ENCODE data around the gene GABRA1.

The GABRA1 gene

GRCh38 chr5:161925960-161926359 lies 78.0 kb downstream of the GABRA1 start:
- TF ChIP-seq POLR2AphosphoS5 (IDR thresholded peaks at IDR 0.05; ENCODE audit: borderline replicate concordance, low read depth, low read length) = no peak
- no peak for TF ChIP-seq FOXP2 (optimal IDR thresholded peaks at IDR 0.05; ENCODE audit: control extremely low read depth, extremely low read length, insufficient read depth)
- no peak for TF ChIP-seq EZH2 (IDR thresholded peaks at IDR 0.05)
- Histone ChIP-seq H3K36me3 (ENCODE audit: insufficient read depth, low read length) (no peaks in the 10 kb centered on the region), H3K27ac (no peak overlapping the region), H3K9me3 (ENCODE audit: low read depth, low read length) (no peaks in the 10 kb centered on the region), H3K9ac (ENCODE audit: insufficient read length) (no peak overlapping the region), H3K4me3 (no peak overlapping the region)
- no peak for DNase-seq (ENCODE audit: low read depth, low spot score)

DNA sequence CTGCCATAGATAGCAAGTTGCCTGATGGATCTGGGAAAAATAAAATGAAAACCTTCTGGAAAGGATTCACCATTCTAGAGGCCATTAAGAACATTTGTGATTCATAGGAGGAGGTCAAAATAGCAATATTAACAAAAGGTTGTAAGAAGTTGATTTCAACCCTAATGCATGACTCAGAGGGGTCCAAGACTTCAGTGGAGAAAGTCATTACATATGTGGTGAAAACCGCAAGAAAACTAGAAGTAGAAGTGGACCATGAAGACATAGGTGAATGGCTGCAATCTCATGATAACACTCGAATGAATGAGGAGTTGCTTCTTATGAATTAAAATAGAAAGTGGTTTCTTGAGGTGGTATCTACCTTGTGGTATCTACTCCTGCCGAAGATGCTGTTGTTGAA lies 86.6 kb downstream of the GABRA1 start:
- H3K9me3 ChIP-seq (ENCODE audit: low read depth, low read length) = no peaks in the 10 kb centered on the region
- no peak overlapping the region for H3K27ac ChIP-seq
- TF ChIP-seq POLR2AphosphoS5 (IDR thresholded peaks at IDR 0.05; ENCODE audit: borderline replicate concordance, low read depth, low read length) = no peak
- no peak for TF ChIP-seq FOXP2 (optimal IDR thresholded peaks at IDR 0.05; ENCODE audit: control extremely low read depth, extremely low read length, insufficient read depth)
- no peak for TF ChIP-seq EZH2 (IDR thresholded peaks at IDR 0.05)
- DNase-seq (ENCODE audit: low read depth, low spot score) = no peak
- no peak overlapping the region for H3K9ac ChIP-seq (ENCODE audit: insufficient read length)
- no peaks in the 10 kb centered on the region for H3K36me3 ChIP-seq (ENCODE audit: insufficient read depth, low read length)
- no peak overlapping the region for H3K4me3 ChIP-seq

- Histone ChIP-seq H3K9me3 (ENCODE audit: low read depth, low read length) (no peaks in the 10 kb centered on the region), H3K4me3 (no peak overlapping the region), H3K36me3 (ENCODE audit: insufficient read depth, low read length) (no peaks in the 10 kb centered on the region), H3K27ac (no peak overlapping the region), H3K9ac (ENCODE audit: insufficient read length) (no peak overlapping the region)
- TF ChIP-seq POLR2AphosphoS5 (IDR thresholded peaks at IDR 0.05; ENCODE audit: borderline replicate concordance, low read depth, low read length) = no peak
- no peak for TF ChIP-seq EZH2 (IDR thresholded peaks at IDR 0.05)
- TF ChIP-seq FOXP2 (optimal IDR thresholded peaks at IDR 0.05; ENCODE audit: control extremely low read depth, extremely low read length, insufficient read depth) = no peak
- DNase-seq (ENCODE audit: low read depth, low spot score) = no peak
Measured at GRCh38 chr5:161944974-161945373, 97.1 kb downstream of the GABRA1 start.

- DNase-seq (ENCODE audit: low read depth, low spot score) = no peak
- no peak overlapping the region for H3K4me3 ChIP-seq
- H3K36me3 ChIP-seq (ENCODE audit: insufficient read depth, low read length) = no peaks in the 10 kb centered on the region
- H3K27ac ChIP-seq = no peak overlapping the region
- TF ChIP-seq EZH2 (IDR thresholded peaks at IDR 0.05) = no peak
- TF ChIP-seq FOXP2 (optimal IDR thresholded peaks at IDR 0.05; ENCODE audit: control extremely low read depth, extremely low read length, insufficient read depth) = no peak
- TF ChIP-seq POLR2AphosphoS5 (IDR thresholded peaks at IDR 0.05; ENCODE audit: borderline replicate concordance, low read depth, low read length) = no peak
- H3K9me3 ChIP-seq (ENCODE audit: low read depth, low read length) = no peaks in the 10 kb centered on the region
- H3K9ac ChIP-seq (ENCODE audit: insufficient read length) = no peak overlapping the region
Measured at GRCh38 chr5:161946911-161947310, 99.0 kb downstream of the GABRA1 start.
